GM23338 (cell line): Measurements from ENCODE around the gene A3GALT2. TPM values are rescaled to one million over a fixed set of nuclear protein-coding genes. Genes with fewer than 3 reads are reported as not detected.

ENCODE experiments used
- ATAC-seq: fragments of 200-7000 bp; cut with Tn5 transposase; 3 replicates; pipeline ENCODE4 v1.9.1; 2020
- DNase-seq: peaks from one replicate; pipeline ENCODE4 v3.0.0-alpha.2; 2015; ENCODE audit warnings: low spot score
- H2AFZ ChIP-seq: fragments of 200-600 bp; sonication (generic); 2 replicates; pipeline ENCODE4 v1.8.0; 2016; ENCODE audit warnings: antibody characterized with exemption, mild to moderate bottlenecking, moderate library complexity
- H3F3A ChIP-seq: fragments of 200-600 bp; sonication (generic); replicated peaks from 2 replicates; pipeline ENCODE4 v1.8.0; 2017; ENCODE audit warnings: antibody characterized with exemption, mixed run types, low read depth
- H3K27ac ChIP-seq: fragments of 200-600 bp; sonication (generic); 2 replicates; pipeline ENCODE4 v1.6.1; 2016; ENCODE audit warnings: low read depth
- H3K27me3 ChIP-seq: fragments of 200-600 bp; sonication (generic); 2 replicates; pipeline ENCODE4 v1.8.0; 2016; ENCODE audit warnings: mild to moderate bottlenecking, mixed run types, moderate library complexity; ENCODE audit not compliant: insufficient read depth
- H3K36me3 ChIP-seq: fragments of 200-600 bp; sonication (generic); 2 replicates; pipeline ENCODE4 v1.8.0; 2016; ENCODE audit warnings: mild to moderate bottlenecking; ENCODE audit not compliant: insufficient read depth
- H3K4me1 ChIP-seq: fragments of 200-600 bp; sonication (generic); 2 replicates; pipeline ENCODE4 v1.8.0; 2016; ENCODE audit warnings: mild to moderate bottlenecking, moderate library complexity; ENCODE audit not compliant: insufficient read depth
- H3K4me2 ChIP-seq: fragments of 200-600 bp; sonication (generic); 2 replicates; pipeline ENCODE4 v1.7.1; 2017; ENCODE audit warnings: mixed run types
- H3K4me3 ChIP-seq: fragments of 200-600 bp; sonication (generic); 2 replicates; pipeline ENCODE4 v1.6.1; 2016; ENCODE audit warnings: mixed run types
- H3K79me2 ChIP-seq: fragments of 200-600 bp; sonication (generic); replicated peaks from 2 replicates; pipeline ENCODE4 v1.8.0; 2017; ENCODE audit warnings: mild to moderate bottlenecking; ENCODE audit not compliant: insufficient read depth
- H3K9me2 ChIP-seq: fragments of 200-600 bp; sonication (generic); 2 replicates; pipeline ENCODE4 v1.8.0; 2017; ENCODE audit not compliant: insufficient read depth
- H4K20me1 ChIP-seq: fragments of 200-600 bp; sonication (generic); replicated peaks from 2 replicates; pipeline ENCODE4 v1.8.0; 2017; ENCODE audit warnings: mild to moderate bottlenecking; ENCODE audit not compliant: insufficient read depth
- H3K27ac Mint-ChIP-seq: 2 replicates; pipeline ENCODE4 v1.8.0; 2020; ENCODE audit warnings: inconsistent platforms, mild to moderate bottlenecking, moderate library complexity, mixed read lengths
- H3K27me3 Mint-ChIP-seq: 3 replicates; pipeline ENCODE4 v1.8.0; 2022; ENCODE audit warnings: low read depth, mild to moderate bottlenecking, moderate library complexity, mixed read lengths, inconsistent platforms; ENCODE audit not compliant: insufficient read depth, poor library complexity
- H3K36me3 Mint-ChIP-seq: 3 replicates; pipeline ENCODE4 v1.8.0; 2021; ENCODE audit warnings: low read depth, mild to moderate bottlenecking, inconsistent platforms, moderate library complexity, mixed read lengths
- H3K4me1 Mint-ChIP-seq: 3 replicates; pipeline ENCODE4 v1.8.0; 2020; ENCODE audit warnings: mild to moderate bottlenecking, inconsistent platforms, mixed read lengths
- H3K4me3 Mint-ChIP-seq: 3 replicates; pipeline ENCODE4 v1.8.0; 2021; ENCODE audit warnings: moderate library complexity, mild to moderate bottlenecking, inconsistent platforms, mixed read lengths
- H3K9me3 Mint-ChIP-seq: 3 replicates; pipeline ENCODE4 v1.8.0; 2020; ENCODE audit warnings: moderate library complexity, mild to moderate bottlenecking, inconsistent platforms, mixed read lengths
- CREB1 ChIP-seq: fragments of 250-450 bp; sonication (Bioruptor Pico); IDR thresholded peaks from 2 replicates; pipeline ENCODE4 v1.5.0; 2020; ENCODE audit warnings: low read depth, mild to moderate bottlenecking, moderate library complexity
- EZH2 ChIP-seq: fragments of 200-600 bp; sonication (generic); IDR thresholded peaks from one replicate; pipeline ENCODE4 v1.8.0; 2017; ENCODE audit warnings: antibody characterized with exemption, mild to moderate bottlenecking, low read depth; ENCODE audit not compliant: unreplicated experiment
- EZH2phosphoT487 ChIP-seq: fragments of 200-600 bp; sonication (generic); IDR thresholded peaks from one replicate; pipeline ENCODE4 v1.8.1; 2018; ENCODE audit warnings: antibody characterized with exemption; ENCODE audit not compliant: unreplicated experiment
- JUNB ChIP-seq: IDR thresholded peaks from one replicate; pipeline ENCODE4 v1.6.1; 2016; ENCODE audit warnings: antibody characterized with exemption; ENCODE audit not compliant: unreplicated experiment
- NANOG ChIP-seq: IDR thresholded peaks from 2 replicates; pipeline ENCODE4 v1.6.1; 2016; ENCODE audit warnings: antibody characterized with exemption, borderline replicate concordance
- POLR2AphosphoS5 ChIP-seq: IDR thresholded peaks from 2 replicates; pipeline ENCODE4 v1.6.1; 2016; ENCODE audit warnings: antibody characterized with exemption, low read depth
- STAT1 ChIP-seq: IDR thresholded peaks from one replicate; pipeline ENCODE4 v1.6.1; 2016; ENCODE audit warnings: antibody characterized with exemption; ENCODE audit not compliant: unreplicated experiment
- ZNF114 ChIP-seq: fragments of 250-450 bp; sonication (Bioruptor Pico); IDR thresholded peaks from 2 replicates; pipeline ENCODE4 v1.5.0; 2020; ENCODE audit warnings: mild to moderate bottlenecking, moderate library complexity
- ZNF331 ChIP-seq: fragments of 250-450 bp; sonication (Bioruptor Pico); IDR thresholded peaks from 2 replicates; pipeline ENCODE4 v1.5.0; 2020; ENCODE audit warnings: low read depth, mild to moderate bottlenecking, moderate library complexity
- polyA plus RNA-seq: library from polyadenylated mRNA; unstranded; fragments of >200 nt; fragmentation: Nextera tagmentation; extraction: Ambion mirVana; gene quantifications from 2 replicates; pipeline ENCODE4 v1.2.1, GENCODE V29; 2016
- total RNA-seq: library from RNA; depleted of rRNA; stranded (reverse); fragments of >200 nt; shearing (Covaris generic); gene quantifications from 2 replicates; pipeline ENCODE4 v1.2.3, GENCODE V29; 2014
- TF ChIP-seq, protein P1 (sequence below): fragments of 250-450 bp; sonication (Bioruptor Pico); IDR thresholded peaks from 2 replicates; pipeline ENCODE4 v1.5.0; 2020; ENCODE audit warnings: mild to moderate bottlenecking, moderate library complexity
- TF ChIP-seq, protein P2 (sequence below): IDR thresholded peaks from one replicate; pipeline ENCODE4 v1.6.1; 2018; ENCODE audit warnings: antibody characterized with exemption; ENCODE audit not compliant: unreplicated experiment
- TF ChIP-seq, protein P3 (sequence below): IDR thresholded peaks from 2 replicates; pipeline ENCODE4 v1.6.1; 2016; ENCODE audit warnings: antibody characterized with exemption
- TF ChIP-seq, protein P4 (sequence below), 2 experiments: fragments of 200-600 bp in 1 of 2; sonication (generic) in 1 of 2; conservative IDR thresholded peaks; 2 replicates each; pipeline versions ENCODE4 v1.5.1 to v1.6.1; 2016 to 2017; ENCODE audit warnings: antibody characterized with exemption in 2 of 2, low read depth in 2 of 2, mild to moderate bottlenecking in 2 of 2, moderate library complexity in 1 of 2

A3GALT2 gene
- total and polyA plus RNA-seq, 2 experiments from 2014 or later: not detected

DNA sequence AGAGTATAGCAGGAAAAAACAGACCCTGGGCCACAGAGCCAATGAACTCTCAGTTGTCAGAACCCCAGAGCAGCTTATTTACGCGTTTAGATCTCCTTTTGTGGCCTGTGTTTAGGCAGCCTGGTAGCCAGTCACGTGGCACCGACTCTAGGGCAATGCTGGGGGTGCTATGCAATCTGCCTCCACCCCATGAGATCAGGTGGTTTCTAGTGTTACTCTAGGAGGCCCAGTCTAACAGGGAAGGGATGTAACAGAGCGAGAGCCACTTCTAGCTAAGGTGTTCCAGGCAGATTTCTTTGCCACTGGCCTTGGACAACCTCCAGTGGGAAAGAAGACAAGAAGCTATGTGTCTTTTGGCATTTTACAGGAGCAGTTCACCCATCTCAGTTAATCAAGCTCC is 12.0 kb upstream of the A3GALT2 start:
- peaks cover 20% of the 10 kb centered on the region for H3K27me3 ChIP-seq
- ATAC-seq (no peak), DNase-seq (no peak)
- H3K4me1 ChIP-seq: peaks cover 11% of the 10 kb centered on the region
- H2AFZ ChIP-seq: no peak overlapping the region
- H3K79me2 ChIP-seq: no peaks in the 10 kb centered on the region
- no peaks in the 10 kb centered on the region for H3K9me2 ChIP-seq
- H3K27me3 Mint-ChIP-seq: peaks cover 16% of the 10 kb centered on the region
- H3K27ac Mint-ChIP-seq: no peak overlapping the region
- peaks cover 10% of the 10 kb centered on the region; the same call in 2 of the 3 replicates for H3K36me3 Mint-ChIP-seq
- H3F3A ChIP-seq: no peaks in the 10 kb centered on the region
- no peak overlapping the region for H3K4me3 ChIP-seq
- H3K4me3 Mint-ChIP-seq: no peak overlapping the region
- H3K4me1 Mint-ChIP-seq: peaks cover 25% of the 10 kb centered on the region
- H3K36me3 ChIP-seq: no peaks in the 10 kb centered on the region
- H3K9me3 Mint-ChIP-seq: no peaks in the 10 kb centered on the region; the same call in 2 of the 3 replicates
- H4K20me1 ChIP-seq: peaks cover 12% of the 10 kb centered on the region; the same call in 1 of the 2 replicates
- H3K27ac ChIP-seq: no peak overlapping the region
- no peak overlapping the region for H3K4me2 ChIP-seq
- no peak for TF ChIP-seq STAT1
- TF ChIP-seq ZNF331 (CRISPR knock-in tag): no peak
- no peak for TF ChIP-seq ZNF114 (CRISPR knock-in tag)
- TF ChIP-seq, protein P1, sequence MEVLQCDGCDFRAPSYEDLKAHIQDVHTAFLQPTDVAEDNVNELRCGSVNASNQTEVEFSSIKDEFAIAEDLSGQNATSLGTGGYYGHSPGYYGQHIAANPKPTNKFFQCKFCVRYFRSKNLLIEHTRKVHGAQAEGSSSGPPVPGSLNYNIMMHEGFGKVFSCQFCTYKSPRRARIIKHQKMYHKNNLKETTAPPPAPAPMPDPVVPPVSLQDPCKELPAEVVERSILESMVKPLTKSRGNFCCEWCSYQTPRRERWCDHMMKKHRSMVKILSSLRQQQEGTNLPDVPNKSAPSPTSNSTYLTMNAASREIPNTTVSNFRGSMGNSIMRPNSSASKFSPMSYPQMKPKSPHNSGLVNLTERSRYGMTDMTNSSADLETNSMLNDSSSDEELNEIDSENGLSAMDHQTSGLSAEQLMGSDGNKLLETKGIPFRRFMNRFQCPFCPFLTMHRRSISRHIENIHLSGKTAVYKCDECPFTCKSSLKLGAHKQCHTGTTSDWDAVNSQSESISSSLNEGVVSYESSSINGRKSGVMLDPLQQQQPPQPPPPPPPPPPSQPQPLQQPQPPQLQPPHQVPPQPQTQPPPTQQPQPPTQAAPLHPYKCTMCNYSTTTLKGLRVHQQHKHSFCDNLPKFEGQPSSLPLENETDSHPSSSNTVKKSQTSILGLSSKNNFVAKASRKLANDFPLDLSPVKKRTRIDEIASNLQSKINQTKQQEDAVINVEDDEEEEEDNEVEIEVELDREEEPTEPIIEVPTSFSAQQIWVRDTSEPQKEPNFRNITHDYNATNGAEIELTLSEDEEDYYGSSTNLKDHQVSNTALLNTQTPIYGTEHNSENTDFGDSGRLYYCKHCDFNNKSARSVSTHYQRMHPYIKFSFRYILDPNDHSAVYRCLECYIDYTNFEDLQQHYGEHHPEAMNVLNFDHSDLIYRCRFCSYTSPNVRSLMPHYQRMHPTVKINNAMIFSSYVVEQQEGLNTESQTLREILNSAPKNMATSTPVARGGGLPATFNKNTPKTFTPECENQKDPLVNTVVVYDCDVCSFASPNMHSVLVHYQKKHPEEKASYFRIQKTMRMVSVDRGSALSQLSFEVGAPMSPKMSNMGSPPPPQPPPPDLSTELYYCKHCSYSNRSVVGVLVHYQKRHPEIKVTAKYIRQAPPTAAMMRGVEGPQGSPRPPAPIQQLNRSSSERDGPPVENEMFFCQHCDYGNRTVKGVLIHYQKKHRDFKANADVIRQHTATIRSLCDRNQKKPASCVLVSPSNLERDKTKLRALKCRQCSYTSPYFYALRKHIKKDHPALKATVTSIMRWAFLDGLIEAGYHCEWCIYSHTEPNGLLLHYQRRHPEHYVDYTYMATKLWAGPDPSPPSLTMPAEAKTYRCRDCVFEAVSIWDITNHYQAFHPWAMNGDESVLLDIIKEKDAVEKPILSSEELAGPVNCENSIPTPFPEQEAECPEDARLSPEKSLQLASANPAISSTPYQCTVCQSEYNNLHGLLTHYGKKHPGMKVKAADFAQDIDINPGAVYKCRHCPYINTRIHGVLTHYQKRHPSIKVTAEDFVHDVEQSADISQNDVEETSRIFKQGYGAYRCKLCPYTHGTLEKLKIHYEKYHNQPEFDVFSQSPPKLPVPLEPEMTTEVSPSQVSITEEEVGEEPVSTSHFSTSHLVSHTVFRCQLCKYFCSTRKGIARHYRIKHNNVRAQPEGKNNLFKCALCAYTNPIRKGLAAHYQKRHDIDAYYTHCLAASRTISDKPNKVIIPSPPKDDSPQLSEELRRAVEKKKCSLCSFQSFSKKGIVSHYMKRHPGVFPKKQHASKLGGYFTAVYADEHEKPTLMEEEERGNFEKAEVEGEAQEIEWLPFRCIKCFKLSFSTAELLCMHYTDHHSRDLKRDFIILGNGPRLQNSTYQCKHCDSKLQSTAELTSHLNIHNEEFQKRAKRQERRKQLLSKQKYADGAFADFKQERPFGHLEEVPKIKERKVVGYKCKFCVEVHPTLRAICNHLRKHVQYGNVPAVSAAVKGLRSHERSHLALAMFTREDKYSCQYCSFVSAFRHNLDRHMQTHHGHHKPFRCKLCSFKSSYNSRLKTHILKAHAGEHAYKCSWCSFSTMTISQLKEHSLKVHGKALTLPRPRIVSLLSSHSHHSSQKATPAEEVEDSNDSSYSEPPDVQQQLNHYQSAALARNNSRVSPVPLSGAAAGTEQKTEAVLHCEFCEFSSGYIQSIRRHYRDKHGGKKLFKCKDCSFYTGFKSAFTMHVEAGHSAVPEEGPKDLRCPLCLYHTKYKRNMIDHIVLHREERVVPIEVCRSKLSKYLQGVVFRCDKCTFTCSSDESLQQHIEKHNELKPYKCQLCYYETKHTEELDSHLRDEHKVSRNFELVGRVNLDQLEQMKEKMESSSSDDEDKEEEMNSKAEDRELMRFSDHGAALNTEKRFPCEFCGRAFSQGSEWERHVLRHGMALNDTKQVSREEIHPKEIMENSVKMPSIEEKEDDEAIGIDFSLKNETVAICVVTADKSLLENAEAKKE: no peak
- TF ChIP-seq, protein P2, sequence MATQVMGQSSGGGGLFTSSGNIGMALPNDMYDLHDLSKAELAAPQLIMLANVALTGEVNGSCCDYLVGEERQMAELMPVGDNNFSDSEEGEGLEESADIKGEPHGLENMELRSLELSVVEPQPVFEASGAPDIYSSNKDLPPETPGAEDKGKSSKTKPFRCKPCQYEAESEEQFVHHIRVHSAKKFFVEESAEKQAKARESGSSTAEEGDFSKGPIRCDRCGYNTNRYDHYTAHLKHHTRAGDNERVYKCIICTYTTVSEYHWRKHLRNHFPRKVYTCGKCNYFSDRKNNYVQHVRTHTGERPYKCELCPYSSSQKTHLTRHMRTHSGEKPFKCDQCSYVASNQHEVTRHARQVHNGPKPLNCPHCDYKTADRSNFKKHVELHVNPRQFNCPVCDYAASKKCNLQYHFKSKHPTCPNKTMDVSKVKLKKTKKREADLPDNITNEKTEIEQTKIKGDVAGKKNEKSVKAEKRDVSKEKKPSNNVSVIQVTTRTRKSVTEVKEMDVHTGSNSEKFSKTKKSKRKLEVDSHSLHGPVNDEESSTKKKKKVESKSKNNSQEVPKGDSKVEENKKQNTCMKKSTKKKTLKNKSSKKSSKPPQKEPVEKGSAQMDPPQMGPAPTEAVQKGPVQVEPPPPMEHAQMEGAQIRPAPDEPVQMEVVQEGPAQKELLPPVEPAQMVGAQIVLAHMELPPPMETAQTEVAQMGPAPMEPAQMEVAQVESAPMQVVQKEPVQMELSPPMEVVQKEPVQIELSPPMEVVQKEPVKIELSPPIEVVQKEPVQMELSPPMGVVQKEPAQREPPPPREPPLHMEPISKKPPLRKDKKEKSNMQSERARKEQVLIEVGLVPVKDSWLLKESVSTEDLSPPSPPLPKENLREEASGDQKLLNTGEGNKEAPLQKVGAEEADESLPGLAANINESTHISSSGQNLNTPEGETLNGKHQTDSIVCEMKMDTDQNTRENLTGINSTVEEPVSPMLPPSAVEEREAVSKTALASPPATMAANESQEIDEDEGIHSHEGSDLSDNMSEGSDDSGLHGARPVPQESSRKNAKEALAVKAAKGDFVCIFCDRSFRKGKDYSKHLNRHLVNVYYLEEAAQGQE: no peak
- no peak for TF ChIP-seq EZH2phosphoT487
- no peak for TF ChIP-seq NANOG
- TF ChIP-seq, protein P3, sequence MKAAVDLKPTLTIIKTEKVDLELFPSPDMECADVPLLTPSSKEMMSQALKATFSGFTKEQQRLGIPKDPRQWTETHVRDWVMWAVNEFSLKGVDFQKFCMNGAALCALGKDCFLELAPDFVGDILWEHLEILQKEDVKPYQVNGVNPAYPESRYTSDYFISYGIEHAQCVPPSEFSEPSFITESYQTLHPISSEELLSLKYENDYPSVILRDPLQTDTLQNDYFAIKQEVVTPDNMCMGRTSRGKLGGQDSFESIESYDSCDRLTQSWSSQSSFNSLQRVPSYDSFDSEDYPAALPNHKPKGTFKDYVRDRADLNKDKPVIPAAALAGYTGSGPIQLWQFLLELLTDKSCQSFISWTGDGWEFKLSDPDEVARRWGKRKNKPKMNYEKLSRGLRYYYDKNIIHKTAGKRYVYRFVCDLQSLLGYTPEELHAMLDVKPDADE: no peak
- TF ChIP-seq JUNB: no peak
- TF ChIP-seq EZH2: no peak
- TF ChIP-seq CREB1 (CRISPR knock-in tag): no peak
- no peak for TF ChIP-seq POLR2AphosphoS5
- TF ChIP-seq, protein P4, sequence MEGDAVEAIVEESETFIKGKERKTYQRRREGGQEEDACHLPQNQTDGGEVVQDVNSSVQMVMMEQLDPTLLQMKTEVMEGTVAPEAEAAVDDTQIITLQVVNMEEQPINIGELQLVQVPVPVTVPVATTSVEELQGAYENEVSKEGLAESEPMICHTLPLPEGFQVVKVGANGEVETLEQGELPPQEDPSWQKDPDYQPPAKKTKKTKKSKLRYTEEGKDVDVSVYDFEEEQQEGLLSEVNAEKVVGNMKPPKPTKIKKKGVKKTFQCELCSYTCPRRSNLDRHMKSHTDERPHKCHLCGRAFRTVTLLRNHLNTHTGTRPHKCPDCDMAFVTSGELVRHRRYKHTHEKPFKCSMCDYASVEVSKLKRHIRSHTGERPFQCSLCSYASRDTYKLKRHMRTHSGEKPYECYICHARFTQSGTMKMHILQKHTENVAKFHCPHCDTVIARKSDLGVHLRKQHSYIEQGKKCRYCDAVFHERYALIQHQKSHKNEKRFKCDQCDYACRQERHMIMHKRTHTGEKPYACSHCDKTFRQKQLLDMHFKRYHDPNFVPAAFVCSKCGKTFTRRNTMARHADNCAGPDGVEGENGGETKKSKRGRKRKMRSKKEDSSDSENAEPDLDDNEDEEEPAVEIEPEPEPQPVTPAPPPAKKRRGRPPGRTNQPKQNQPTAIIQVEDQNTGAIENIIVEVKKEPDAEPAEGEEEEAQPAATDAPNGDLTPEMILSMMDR (conservative IDR thresholded peaks at IDR 0.05; ENCODE audit: low read depth in 2 of 2): no peak
